ENCODE data around the gene PRPF40B.

Gene PRPF40B

GRCh38 chr12:49661746-49662145 is 38.4 kb downstream of the PRPF40B start:
- no peak for DNase-seq

DNA sequence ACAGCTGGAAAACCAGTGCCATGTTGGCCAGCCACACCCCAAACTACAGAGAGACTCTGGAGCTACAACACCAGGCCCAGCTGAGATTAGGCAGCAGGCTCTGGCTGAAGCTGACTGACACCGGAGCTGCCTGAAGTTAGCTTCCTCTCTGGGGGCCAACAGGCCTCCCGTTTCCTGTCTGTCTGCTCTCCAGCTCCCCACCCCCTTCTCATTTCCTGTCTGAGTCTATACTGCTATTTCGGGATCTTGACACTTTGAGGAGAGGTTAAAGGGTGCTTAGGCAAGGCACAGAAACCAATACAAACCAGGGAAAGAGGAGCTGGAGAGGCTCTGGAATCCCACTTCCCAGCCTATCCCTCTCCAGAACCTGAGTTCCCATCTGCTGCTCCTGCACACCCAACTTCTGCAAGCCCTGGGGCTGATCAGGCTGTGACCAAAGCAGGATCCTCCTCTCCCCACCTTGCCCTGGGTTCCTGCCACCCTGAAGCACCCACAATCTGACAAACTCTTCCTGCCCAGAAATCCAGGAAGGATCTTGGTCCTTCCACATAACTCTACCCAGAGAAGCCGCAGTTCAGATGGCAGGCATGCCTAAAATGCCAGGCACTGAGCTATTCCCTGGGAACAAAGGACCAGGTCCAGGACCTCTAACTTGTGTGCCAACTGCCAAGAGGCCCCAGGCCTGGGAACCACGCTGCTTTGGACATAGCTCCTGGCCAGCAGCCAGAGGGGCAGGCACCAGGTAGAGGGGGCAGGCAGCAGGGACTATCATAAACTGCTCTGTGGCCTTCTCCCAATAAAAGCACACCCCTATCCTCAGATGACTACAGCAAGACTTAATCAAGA is 39.9 kb downstream of the PRPF40B start:
- peak; percentile 64 for DNase-seq

DNA sequence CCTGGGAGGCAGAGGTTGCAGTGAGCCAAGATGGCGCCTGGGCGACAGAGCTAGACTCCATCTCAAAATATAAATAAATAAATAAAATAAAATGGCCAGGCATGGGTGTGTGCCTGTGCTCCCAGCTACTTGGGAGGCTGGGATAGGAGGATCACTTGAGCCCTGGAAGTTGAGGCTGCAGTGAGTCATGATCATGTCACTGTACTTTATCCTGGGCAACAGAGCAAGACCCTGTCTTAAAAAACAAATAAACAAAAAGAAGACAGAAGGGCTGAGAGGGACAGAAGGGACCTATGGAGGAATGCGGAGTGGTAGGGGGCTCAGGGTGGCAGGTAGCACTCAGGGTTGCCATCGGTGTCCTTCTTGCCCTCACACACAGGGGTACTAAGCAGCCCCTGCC is 40.8 kb downstream of the PRPF40B start:
- DNase-seq = no peak

GRCh38 chr12:49664591-49665239 is 41.4 kb downstream of the PRPF40B start:
- DNase-seq = no peak

DNA sequence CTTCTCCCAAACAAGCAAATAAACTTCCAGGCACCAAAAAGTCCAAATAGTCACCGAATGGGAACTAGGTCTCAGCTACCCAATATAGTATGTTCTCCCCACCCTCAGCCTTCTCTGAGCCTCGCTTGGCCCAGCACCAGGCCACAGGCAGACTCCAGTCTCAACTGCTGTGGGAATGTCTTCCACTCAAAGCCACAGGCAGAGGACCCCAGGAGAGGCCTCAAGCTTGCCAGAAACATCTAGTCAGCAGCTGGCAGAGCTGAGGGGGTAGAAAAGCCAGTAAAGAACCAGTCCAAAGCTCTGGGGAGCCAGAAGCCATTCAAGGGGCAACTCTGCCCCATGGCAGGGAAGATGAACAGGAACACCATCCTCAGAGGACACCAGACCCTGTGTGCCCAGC is 42.0 kb downstream of the PRPF40B start:
- DNase-seq = no peak

DNA sequence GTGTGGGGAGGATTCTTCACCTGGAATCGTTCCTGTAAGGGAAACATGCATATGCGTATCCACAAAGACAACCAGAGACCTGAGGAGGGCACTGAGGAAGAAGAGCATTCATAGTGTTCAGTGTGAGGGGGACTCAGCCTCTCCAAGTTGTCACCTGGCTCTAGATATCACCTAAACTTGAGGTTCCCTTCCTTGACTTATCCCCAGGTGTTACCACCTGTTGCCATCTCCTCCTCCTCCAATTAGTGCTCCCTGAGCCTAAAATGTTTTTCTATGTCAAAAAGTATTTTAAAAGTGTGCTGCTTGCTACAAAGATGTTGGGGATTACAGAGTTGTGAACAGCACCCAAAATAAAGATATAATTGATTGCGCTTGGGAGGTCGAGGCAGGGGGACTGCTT is 42.8 kb downstream of the PRPF40B start:
- no peak for DNase-seq

- no peak for DNase-seq
Observed at GRCh38 chr12:49667325-49668090, 44.1 kb downstream of the PRPF40B start.

- no peak for DNase-seq
Observed at GRCh38 chr12:49669796-49670195, 46.4 kb downstream of the PRPF40B start.

DNA sequence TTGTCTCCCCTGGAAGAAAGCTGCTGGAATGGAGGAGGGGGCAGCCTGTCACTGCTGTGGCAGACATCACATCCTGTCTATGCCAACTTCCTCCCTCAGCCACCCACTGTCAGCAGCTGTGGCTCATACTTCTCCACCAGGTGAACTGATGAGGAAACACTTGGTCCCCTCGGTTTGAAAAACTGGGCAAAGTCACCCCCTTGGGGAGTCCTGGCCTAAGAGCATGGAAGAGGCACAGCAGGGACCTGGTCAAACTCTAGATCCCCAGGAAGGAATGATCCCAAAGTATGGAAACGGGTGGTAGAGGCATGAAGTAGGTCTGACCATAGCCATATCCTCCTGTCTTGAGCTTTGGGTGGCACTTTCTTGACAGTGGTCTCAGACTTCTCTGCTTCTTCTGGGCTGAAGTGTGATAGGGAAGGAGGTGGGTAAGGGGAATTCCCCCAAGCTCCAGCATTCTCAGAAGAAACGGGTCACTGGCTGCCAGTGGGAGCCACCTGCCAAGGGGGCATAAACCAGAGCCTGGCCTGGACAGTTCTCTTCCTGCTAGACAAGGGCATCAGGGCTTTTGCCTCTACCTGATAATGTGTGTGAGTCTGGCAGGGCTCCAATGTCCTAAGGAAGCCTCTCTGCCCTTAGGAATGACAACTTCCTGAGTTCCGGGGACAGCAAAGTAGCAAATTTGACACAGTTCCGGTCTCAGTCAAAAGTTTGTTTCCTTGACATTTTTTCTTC is 47.8 kb downstream of the PRPF40B start:
- peak; percentile 50 for DNase-seq

DNA sequence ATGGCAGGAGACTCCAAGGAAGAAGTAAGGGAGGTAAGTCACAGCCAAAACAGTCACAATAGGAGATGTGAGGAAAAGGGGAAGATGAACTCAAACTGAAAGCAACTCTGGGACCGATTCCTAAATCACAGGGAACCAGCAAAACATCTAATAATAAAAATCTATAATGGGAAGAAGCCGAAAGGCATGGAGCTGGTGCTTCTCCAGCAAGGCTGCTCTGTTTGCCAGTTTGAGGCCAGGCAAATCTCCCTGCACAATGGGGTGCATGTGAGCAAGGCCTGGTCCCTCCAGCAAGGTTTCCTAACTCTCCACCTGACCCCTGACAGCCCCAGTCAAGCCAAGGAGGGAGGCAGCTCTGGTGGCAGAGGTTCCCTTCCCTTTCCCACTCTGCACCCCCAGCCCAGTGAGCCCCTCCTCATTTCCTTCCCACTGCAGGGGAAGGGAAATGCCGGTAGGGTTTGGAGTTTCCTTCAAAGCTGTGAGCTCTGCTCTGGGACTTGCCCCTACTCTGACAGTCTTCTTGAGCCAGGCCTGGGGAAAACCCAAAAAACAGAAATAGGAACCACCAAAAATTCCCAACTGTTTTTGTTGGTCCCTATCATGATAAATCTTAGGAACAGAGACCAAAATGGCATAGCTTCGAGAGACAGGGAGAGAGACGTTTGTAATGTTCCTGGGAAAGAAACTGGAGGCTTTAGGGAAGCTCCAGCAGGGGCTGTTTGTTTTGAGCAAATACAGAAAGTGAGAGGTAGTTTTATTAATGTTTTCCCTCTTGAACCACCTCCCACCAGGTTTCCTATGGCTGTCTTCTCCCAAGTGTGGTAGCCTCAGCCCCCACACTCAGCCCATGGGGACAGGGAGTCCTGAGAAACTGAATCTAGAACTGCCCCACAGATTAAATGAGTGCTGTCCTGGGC is 49.2 kb downstream of the PRPF40B start:
- DNase-seq = no peak

- peak; percentile 86 for DNase-seq
Observed at GRCh38 chr12:49673446-49674317, 50.3 kb downstream of the PRPF40B start.

- DNase-seq = no peak
Observed at GRCh38 chr12:49674318-49674981, 51.1 kb downstream of the PRPF40B start.

GRCh38 chr12:49675137-49675536 is 51.8 kb downstream of the PRPF40B start:
- DNase-seq = no peak

DNA sequence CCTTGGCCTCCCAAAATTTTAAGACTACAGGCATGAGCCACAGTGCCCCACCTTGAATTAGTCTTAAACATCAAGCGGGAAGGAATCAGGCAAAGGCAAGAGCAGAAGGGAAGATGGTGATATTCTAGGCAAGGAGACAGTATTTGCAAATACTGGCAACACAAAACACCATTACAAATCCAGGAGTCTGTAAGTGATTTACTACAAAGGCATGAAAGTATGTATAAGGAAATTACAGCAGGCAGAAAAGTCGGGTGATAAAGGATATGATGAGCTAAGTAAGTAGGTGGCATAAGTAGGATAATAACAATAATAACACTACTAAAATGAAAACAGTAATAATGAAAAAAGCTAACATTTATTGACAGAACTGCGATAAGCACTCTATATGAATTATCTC is 55.4 kb downstream of the PRPF40B start:
- DNase-seq = no peak

DNA sequence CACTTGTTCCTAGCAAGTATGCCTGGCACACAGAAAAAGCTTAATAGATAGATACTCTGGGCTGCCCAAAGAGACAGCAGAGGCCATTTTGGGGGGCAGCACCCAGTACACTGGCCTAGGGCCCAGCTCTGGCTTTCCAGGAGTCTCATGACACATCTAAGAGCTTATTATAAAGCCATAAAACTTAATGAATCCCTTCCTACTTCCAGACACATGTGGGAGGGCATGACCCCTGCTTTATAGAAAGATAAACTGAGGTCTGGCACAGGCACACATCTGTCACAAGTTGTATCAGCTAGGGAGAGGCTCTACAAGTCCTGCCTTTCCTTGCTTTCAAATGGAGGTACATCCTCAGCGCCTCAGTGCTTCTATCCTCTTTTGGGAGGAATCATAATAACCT is 56.7 kb downstream of the PRPF40B start:
- no peak for DNase-seq

GRCh38 chr12:49683599-49684309 is 60.4 kb downstream of the PRPF40B start:
- no peak for DNase-seq

- no peak for DNase-seq
Observed at GRCh38 chr12:49684310-49684854, 61.0 kb downstream of the PRPF40B start.

DNA sequence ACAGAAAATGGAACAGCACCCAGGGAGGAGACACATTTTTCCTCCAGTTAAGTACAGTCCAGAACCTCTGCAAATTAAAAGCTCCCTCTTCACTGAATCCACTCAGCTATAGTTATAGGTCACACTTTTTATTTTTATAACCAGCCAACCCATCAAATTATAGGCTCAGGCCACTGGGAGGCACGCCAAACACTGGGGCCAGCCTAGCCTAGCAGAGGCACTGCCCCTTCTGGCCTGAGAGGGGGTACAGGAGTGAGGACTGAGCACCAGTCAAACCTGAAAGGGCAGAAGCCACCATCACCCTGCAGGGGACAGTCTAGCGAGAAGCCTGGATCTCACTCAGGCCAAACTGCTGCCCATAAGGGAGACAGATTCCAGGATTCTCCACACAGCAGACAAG is 64.6 kb downstream of the PRPF40B start:
- no peak for DNase-seq

- DNase-seq = no peak
Observed at GRCh38 chr12:49689237-49689636, 65.9 kb downstream of the PRPF40B start.

Measured in hematopoietic multipotent progenitor cell treated with erythropoietin and hydrocortisone succinate and interleukin-3 and kit ligand, for 8 days (in vitro differentiated cells).